ENCODE data around the gene TMPRSS4. TPM values are rescaled to one million over a fixed set of nuclear protein-coding genes. Genes with fewer than 3 reads are reported as not detected.

The TMPRSS4 gene
- total and polyA plus RNA-seq, 2 experiments from 2014 or later = 0.10 to 0.58 TPM

- TF ChIP-seq ZNF114 (CRISPR knock-in tag; IDR thresholded peaks at IDR 0.05) (no peak), CREB1 (CRISPR knock-in tag; IDR thresholded peaks at IDR 0.05; ENCODE audit: low read depth) (no peak), EZH2 (IDR thresholded peaks at IDR 0.05; ENCODE audit: low read depth, unreplicated experiment) (no peak), NANOG (IDR thresholded peaks at IDR 0.05; ENCODE audit: borderline replicate concordance) (no peak)
Measured at GRCh38 chr11:118146554-118146953, 69.7 kb downstream of the TMPRSS4 start (continued).

DNA sequence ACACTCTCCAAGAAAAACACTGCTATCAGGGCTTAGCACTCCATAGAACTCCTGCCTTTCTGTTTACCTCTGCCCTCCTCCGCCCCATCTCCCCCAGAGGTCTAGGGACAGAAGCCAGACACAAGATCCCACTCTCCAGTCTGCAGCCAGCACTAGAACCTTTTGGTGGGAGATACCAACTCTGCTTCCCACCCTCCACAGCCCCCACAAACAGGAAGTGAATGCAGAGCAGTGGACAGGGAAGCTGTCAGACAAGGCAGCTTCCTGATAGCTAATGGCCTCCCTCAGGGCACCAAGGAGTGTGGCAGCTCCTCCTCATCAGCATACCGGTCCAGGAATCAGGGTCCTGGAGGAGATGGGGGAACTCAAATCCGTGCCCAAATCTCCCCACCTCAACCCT lies 70.6 kb downstream of the TMPRSS4 start:
- Mint-ChIP-seq H3K4me1 (peaks cover 43% of the 10 kb centered on the region), H3K36me3 (ENCODE audit: low read depth) (no peaks in the 10 kb centered on the region), H3K9me3 (no peaks in the 10 kb centered on the region), H3K27ac (no peak overlapping the region), H3K27me3 (ENCODE audit: insufficient read depth, low read depth, poor library complexity) (peaks cover 47% of the 10 kb centered on the region), H3K4me3 (peak overlapping the region; percentile 15; the same call in 1 of the 3 replicates)
- Histone ChIP-seq H3K27ac (ENCODE audit: low read depth) (no peak overlapping the region), H3K36me3 (ENCODE audit: insufficient read depth) (no peaks in the 10 kb centered on the region), H3K79me2 (replicated peaks; ENCODE audit: insufficient read depth) (no peaks in the 10 kb centered on the region), H3K4me3 (no peak overlapping the region), H3K4me2 (peak overlapping the region; percentile 55; the same call in 1 of the 2 replicates), H3F3A (replicated peaks; ENCODE audit: low read depth) (no peaks in the 10 kb centered on the region), H2AFZ (no peak overlapping the region), H3K27me3 (ENCODE audit: insufficient read depth) (peaks cover 89% of the 10 kb centered on the region), H4K20me1 (replicated peaks; ENCODE audit: insufficient read depth) (0 out of 2 replicates have a peak, but pooled peaks cover 3% of the 10 kb centered on the region), H3K4me1 (ENCODE audit: insufficient read depth) (peaks cover 35% of the 10 kb centered on the region), H3K9me2 (ENCODE audit: insufficient read depth) (no peaks in the 10 kb centered on the region)
- DNase-seq (ENCODE audit: low spot score) = no peak
- TF ChIP-seq, protein P1, sequence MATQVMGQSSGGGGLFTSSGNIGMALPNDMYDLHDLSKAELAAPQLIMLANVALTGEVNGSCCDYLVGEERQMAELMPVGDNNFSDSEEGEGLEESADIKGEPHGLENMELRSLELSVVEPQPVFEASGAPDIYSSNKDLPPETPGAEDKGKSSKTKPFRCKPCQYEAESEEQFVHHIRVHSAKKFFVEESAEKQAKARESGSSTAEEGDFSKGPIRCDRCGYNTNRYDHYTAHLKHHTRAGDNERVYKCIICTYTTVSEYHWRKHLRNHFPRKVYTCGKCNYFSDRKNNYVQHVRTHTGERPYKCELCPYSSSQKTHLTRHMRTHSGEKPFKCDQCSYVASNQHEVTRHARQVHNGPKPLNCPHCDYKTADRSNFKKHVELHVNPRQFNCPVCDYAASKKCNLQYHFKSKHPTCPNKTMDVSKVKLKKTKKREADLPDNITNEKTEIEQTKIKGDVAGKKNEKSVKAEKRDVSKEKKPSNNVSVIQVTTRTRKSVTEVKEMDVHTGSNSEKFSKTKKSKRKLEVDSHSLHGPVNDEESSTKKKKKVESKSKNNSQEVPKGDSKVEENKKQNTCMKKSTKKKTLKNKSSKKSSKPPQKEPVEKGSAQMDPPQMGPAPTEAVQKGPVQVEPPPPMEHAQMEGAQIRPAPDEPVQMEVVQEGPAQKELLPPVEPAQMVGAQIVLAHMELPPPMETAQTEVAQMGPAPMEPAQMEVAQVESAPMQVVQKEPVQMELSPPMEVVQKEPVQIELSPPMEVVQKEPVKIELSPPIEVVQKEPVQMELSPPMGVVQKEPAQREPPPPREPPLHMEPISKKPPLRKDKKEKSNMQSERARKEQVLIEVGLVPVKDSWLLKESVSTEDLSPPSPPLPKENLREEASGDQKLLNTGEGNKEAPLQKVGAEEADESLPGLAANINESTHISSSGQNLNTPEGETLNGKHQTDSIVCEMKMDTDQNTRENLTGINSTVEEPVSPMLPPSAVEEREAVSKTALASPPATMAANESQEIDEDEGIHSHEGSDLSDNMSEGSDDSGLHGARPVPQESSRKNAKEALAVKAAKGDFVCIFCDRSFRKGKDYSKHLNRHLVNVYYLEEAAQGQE (IDR thresholded peaks at IDR 0.05; ENCODE audit: unreplicated experiment) = no peak
- ATAC-seq = no peak

DNA sequence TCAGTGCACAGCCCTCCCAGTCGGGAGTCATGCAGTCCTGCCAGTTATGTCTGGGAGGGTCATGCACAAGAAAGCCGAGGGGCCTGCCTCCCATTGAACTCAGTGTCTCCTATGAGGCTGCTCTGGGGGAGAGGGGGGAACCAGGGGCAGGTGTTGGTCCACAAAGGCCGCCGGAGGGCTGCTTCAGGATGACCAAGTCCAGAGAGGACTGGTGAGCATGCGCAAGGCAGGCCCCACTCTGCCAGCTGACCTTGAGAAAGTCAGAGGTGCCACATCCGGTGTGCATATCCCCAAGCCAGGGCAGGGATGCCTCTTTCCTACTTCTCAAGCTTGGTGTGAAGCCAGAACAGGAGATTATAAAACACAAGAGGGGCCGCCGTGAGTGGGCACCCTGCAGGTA lies 71.4 kb downstream of the TMPRSS4 start:
- H3K79me2 ChIP-seq (replicated peaks; ENCODE audit: insufficient read depth) = no peaks in the 10 kb centered on the region
- no peaks in the 10 kb centered on the region for H3F3A ChIP-seq (replicated peaks; ENCODE audit: low read depth)
- Mint-ChIP-seq H3K4me1 (peaks cover 40% of the 10 kb centered on the region), H3K36me3 (ENCODE audit: low read depth) (no peaks in the 10 kb centered on the region), H3K27ac (no peak overlapping the region), H3K9me3 (no peaks in the 10 kb centered on the region), H3K27me3 (ENCODE audit: insufficient read depth, low read depth, poor library complexity) (peaks cover 49% of the 10 kb centered on the region), H3K4me3 (no peak overlapping the region)
- H3K27ac ChIP-seq (ENCODE audit: low read depth) = no peak overlapping the region
- H3K9me2 ChIP-seq (ENCODE audit: insufficient read depth) = no peaks in the 10 kb centered on the region
- H3K4me2 ChIP-seq = no peak overlapping the region
- DNase-seq (ENCODE audit: low spot score) (no peak), ATAC-seq (no peak)
- peaks cover 88% of the 10 kb centered on the region for H3K27me3 ChIP-seq (ENCODE audit: insufficient read depth)
- H3K4me3 ChIP-seq = no peak overlapping the region
- no peaks in the 10 kb centered on the region for H3K36me3 ChIP-seq (ENCODE audit: insufficient read depth)
- H2AFZ ChIP-seq = no peak overlapping the region
- 0 out of 2 replicates have a peak, but pooled peaks cover 3% of the 10 kb centered on the region for H4K20me1 ChIP-seq (replicated peaks; ENCODE audit: insufficient read depth)
- peaks cover 35% of the 10 kb centered on the region for H3K4me1 ChIP-seq (ENCODE audit: insufficient read depth)
- TF ChIP-seq, protein P1 (IDR thresholded peaks at IDR 0.05; ENCODE audit: unreplicated experiment) = no peak
- TF ChIP-seq ZNF462 (CRISPR knock-in tag; IDR thresholded peaks at IDR 0.05) = no peak
- no peak for TF ChIP-seq NANOG (IDR thresholded peaks at IDR 0.05; ENCODE audit: borderline replicate concordance)
